Loucy (cell line): ENCODE results near the gene KRT12.

ENCODE experiments used
- CTCF ChIP-seq: fragments of 200-600 bp; sonication (generic); conservative IDR thresholded peaks from 2 replicates; pipeline ENCODE4 v1.5.1; 2014; ENCODE audit warnings: mild to moderate bottlenecking, antibody characterized with exemption, low read length
- EZH2phosphoT487 ChIP-seq: fragments of 200-600 bp; IDR thresholded peaks from 2 replicates; pipeline ENCODE4 v1.6.1; 2018; ENCODE audit warnings: antibody characterized with exemption, mild to moderate bottlenecking, moderate library complexity, borderline replicate concordance

GRCh38 chr17:40909755-40910154, 42.7 kb upstream of the KRT12 start:
- TF ChIP-seq CTCF (no peak), EZH2phosphoT487 (no peak)
